ENCODE results near the gene SGCB.
"Not testable (repeated sequence)": the region's sequence is repeated elsewhere in the genome, so short reads cannot be mapped to it uniquely, and the experiment has no call there.

SGCB gene
- 4.2 to 12.8 (median 9.6) reads per million in 3 experiments for total RNA-seq

GRCh38 chr4:52038103-52038912 lies at the start of gene SGCB:
TSS of gene SGCB (minus strand) at chr4:52038299. CDS start at chr4:52038259, 40 bp downstream.
- DNase-seq = peak; percentile 71

GRCh38 chr4:52086425-52086824 lies 48.3 kb upstream of the SGCB start:
- DNase-seq = not testable (repeated sequence)

GRCh38 chr4:52081216-52081615 lies 43.1 kb upstream of the SGCB start:
- DNase-seq = no peak

- DNase-seq = no peak
Measured at GRCh38 chr4:52079659-52080058, 41.6 kb upstream of the SGCB start.

- DNase-seq = no peak
Measured at GRCh38 chr4:52076731-52077130, 38.6 kb upstream of the SGCB start.

- no peak for DNase-seq
Measured at GRCh38 chr4:52071791-52072546, 33.9 kb upstream of the SGCB start.

GRCh38 chr4:52069571-52069970 lies 31.5 kb upstream of the SGCB start:
- DNase-seq = no peak

GRCh38 chr4:52059372-52059771 lies 21.3 kb upstream of the SGCB start:
- no peak for DNase-seq

GRCh38 chr4:52058275-52058674 lies 20.2 kb upstream of the SGCB start:
- no peak for DNase-seq

- DNase-seq = no peak
Measured at GRCh38 chr4:52057196-52057595, 19.1 kb upstream of the SGCB start.

- no peak for DNase-seq
Measured at GRCh38 chr4:52054254-52054653, 16.2 kb upstream of the SGCB start.

- DNase-seq = no peak
Measured at GRCh38 chr4:52052475-52052780, 14.3 kb upstream of the SGCB start.

GRCh38 chr4:52051615-52052474 lies 13.7 kb upstream of the SGCB start:
- no peak for DNase-seq

- no peak for DNase-seq
Measured at GRCh38 chr4:52051213-52051614, 13.1 kb upstream of the SGCB start, which contains the start of gene SPATA18. TSS of gene SPATA18 (plus strand) at chr4:52051304. CDS start at chr4:52051705, 401 bp downstream.

- DNase-seq = no peak
Measured at GRCh38 chr4:52049266-52049665, 11.2 kb upstream of the SGCB start.

GRCh38 chr4:52045028-52045427 lies 6.9 kb upstream of the SGCB start:
- DNase-seq = no peak

- DNase-seq = no peak
Measured at GRCh38 chr4:52037689-52038102, 403 bp downstream of the SGCB start.

GRCh38 chr4:52036886-52037530 lies 1.1 kb downstream of the SGCB start:
- no peak for DNase-seq

- no peak for DNase-seq
Measured at GRCh38 chr4:52035190-52035589, 2.9 kb downstream of the SGCB start.

- DNase-seq = no peak
Measured at GRCh38 chr4:52032005-52032404, 6.1 kb downstream of the SGCB start.

GRCh38 chr4:52028970-52029369 lies 9.1 kb downstream of the SGCB start:
- no peak for DNase-seq

- no peak for DNase-seq
Measured at GRCh38 chr4:52019936-52020657, 18.0 kb downstream of the SGCB start, which contains the start of gene LRRC66. TSS of gene LRRC66 (minus strand) at chr4:52020363. CDS start at chr4:52017613, 2,750 bp downstream.
